IMR-90 (cell line): ENCODE results near the gene CYP26B1. TPM values are rescaled to one million over a fixed set of nuclear protein-coding genes. Genes with fewer than 3 reads are reported as not detected.

ENCODE experiments used
- ATAC-seq: fragments of 200-7000 bp; cut with Tn5 transposase; 2 replicates; pipeline ENCODE4 v1.9.1; 2020; ENCODE audit warnings: low read depth, mild to moderate bottlenecking, moderate library complexity
- BruUV-seq: library from RNA; stranded (reverse); fragments of 400-500 nt; replicated peaks from 2 replicates; lab custom pipeline; 2021; lab: Mats Ljungman, UMichigan
- CTCF ChIA-PET: fragments of 300-600 bp; formaldehyde crosslinking; extraction: SDS; loops from one replicate; lab custom pipeline; 2021; ENCODE audit warnings: antibody characterized with exemption; lab: Yijun Ruan, JAX
- POLR2A ChIA-PET: fragments of 300-600 bp; sonication (Branson Sonifier 250); formaldehyde crosslinking; loops from one replicate; lab custom pipeline; 2022; ENCODE audit warnings: antibody characterized with exemption; ENCODE audit not compliant: unreplicated experiment; lab: Charles Lee
- DNase-seq: peaks from one replicate; pipeline ENCODE4 v3.0.0; 2013
- H2AFZ ChIP-seq: replicated peaks from 2 replicates; pipeline ENCODE3; 2013; ENCODE audit warnings: low read length, mild to moderate bottlenecking; ENCODE audit not compliant: poor library complexity
- H2AK5ac ChIP-seq: 2 replicates; pipeline ENCODE4 v1.6.1; 2013; ENCODE audit warnings: low read depth, low read length, inconsistent platforms
- H2AK9ac ChIP-seq: replicated peaks from 2 replicates; pipeline ENCODE3; 2013; ENCODE audit warnings: mild to moderate bottlenecking, low read depth, low read length, moderate library complexity; ENCODE audit not compliant: poor library complexity
- H2BK120ac ChIP-seq: 2 replicates; pipeline ENCODE4 v1.6.1; 2013; ENCODE audit warnings: low read depth, low read length, inconsistent platforms
- H2BK15ac ChIP-seq: 3 replicates; pipeline ENCODE4 v1.6.1; 2013; ENCODE audit warnings: low read depth, low read length, inconsistent platforms
- H2BK20ac ChIP-seq: 2 replicates; pipeline ENCODE4 v1.6.1; 2013; ENCODE audit warnings: low read depth, mild to moderate bottlenecking, inconsistent platforms, low read length, moderate library complexity
- H2BK5ac ChIP-seq: 2 replicates; pipeline ENCODE4 v1.6.1; 2013; ENCODE audit warnings: mild to moderate bottlenecking, low read depth, low read length, inconsistent platforms; ENCODE audit not compliant: poor library complexity, severe bottlenecking
- H3K14ac ChIP-seq: replicated peaks from 2 replicates; pipeline ENCODE4 v1.6.1; 2013; ENCODE audit warnings: low read depth, low read length, inconsistent platforms
- H3K18ac ChIP-seq: 2 replicates; pipeline ENCODE4 v1.6.1; 2013; ENCODE audit warnings: low read depth, low read length, control low read depth
- H3K23ac ChIP-seq: 2 replicates; pipeline ENCODE4 v1.6.1; 2013; ENCODE audit warnings: low read depth, low read length, inconsistent platforms
- H3K27ac ChIP-seq: 2 replicates; pipeline ENCODE4 v1.5.1; 2013; ENCODE audit warnings: mild to moderate bottlenecking, control low read depth, low read length; ENCODE audit not compliant: insufficient read depth
- H3K27me3 ChIP-seq: 2 replicates; pipeline ENCODE4 v1.6.1; 2013; ENCODE audit warnings: low read length; ENCODE audit not compliant: control insufficient read depth, insufficient read depth
- H3K36me3 ChIP-seq: 2 replicates; pipeline ENCODE4 v1.6.1; 2013; ENCODE audit warnings: low read length, mixed read lengths; ENCODE audit not compliant: control insufficient read depth, insufficient read depth
- H3K4ac ChIP-seq: 2 replicates; pipeline ENCODE4 v1.6.1; 2013; ENCODE audit warnings: low read depth, low read length, inconsistent platforms
- H3K4me1 ChIP-seq: 2 replicates; pipeline ENCODE4 v1.6.1; 2013; ENCODE audit warnings: low read length, mixed read lengths; ENCODE audit not compliant: control insufficient read depth, insufficient read depth
- H3K4me2 ChIP-seq: 2 replicates; pipeline ENCODE4 v1.6.1; 2013; ENCODE audit warnings: low read depth, mild to moderate bottlenecking, control low read depth, low read length, moderate library complexity
- H3K4me3 ChIP-seq: 2 replicates; pipeline ENCODE4 v1.5.1; 2013; ENCODE audit warnings: low read depth, mild to moderate bottlenecking, control low read depth, low read length, moderate library complexity; ENCODE audit not compliant: insufficient read depth
- H3K56ac ChIP-seq: 2 replicates; pipeline ENCODE4 v1.6.1; 2013; ENCODE audit warnings: low read length, inconsistent platforms; ENCODE audit not compliant: insufficient read depth; ENCODE audit errors: extremely low read depth
- H3K79me1 ChIP-seq, 2 experiments: 2 replicates each; pipeline ENCODE4 v1.6.1; 2013; ENCODE audit warnings: low read length in 2 of 2, inconsistent platforms in 1 of 2, low read depth in 1 of 2
- H3K9ac ChIP-seq: 2 replicates; pipeline ENCODE4 v1.6.1; 2013; ENCODE audit warnings: low read depth, low read length, control low read depth
- H3K9me1 ChIP-seq: 2 replicates; pipeline ENCODE4 v1.6.1; 2013; ENCODE audit warnings: low read length, inconsistent platforms; ENCODE audit not compliant: insufficient read depth
- H3K9me3 ChIP-seq: 2 replicates; pipeline ENCODE4 v1.6.1; 2013; ENCODE audit warnings: low read length; ENCODE audit not compliant: control insufficient read depth, insufficient read depth
- H4K20me1 ChIP-seq: 2 replicates; pipeline ENCODE4 v1.6.1; 2013; ENCODE audit warnings: low read length, inconsistent platforms; ENCODE audit not compliant: insufficient read depth
- H4K5ac ChIP-seq: 2 replicates; pipeline ENCODE4 v1.6.1; 2013; ENCODE audit warnings: mild to moderate bottlenecking, low read depth, low read length, control low read depth
- H4K8ac ChIP-seq, 2 experiments: 2 replicates each; pipeline ENCODE4 v1.6.1; 2013; ENCODE audit warnings: low read depth in 2 of 2, low read length in 2 of 2, control low read depth in 1 of 2, inconsistent platforms in 1 of 2
- H4K91ac ChIP-seq: 2 replicates; pipeline ENCODE4 v1.6.1; 2013; ENCODE audit warnings: low read depth, low read length, inconsistent platforms; ENCODE audit not compliant: insufficient read depth
- BHLHE40 ChIP-seq: fragments of 150-350 bp; IDR thresholded peaks from 2 replicates; pipeline ENCODE4 v1.6.1; 2016; ENCODE audit warnings: mild to moderate bottlenecking, low read depth, low read length
- CEBPB ChIP-seq: IDR thresholded peaks from 2 replicates; pipeline ENCODE4 v1.6.1; 2012; ENCODE audit warnings: low read depth, low read length, improper control_type of control experiment
- CHD1 ChIP-seq: IDR thresholded peaks from 2 replicates; pipeline ENCODE4 v1.6.1; 2012; ENCODE audit warnings: low read depth, low read length, improper control_type of control experiment
- ELK1 ChIP-seq: fragments of 150-350 bp; IDR thresholded peaks from 2 replicates; pipeline ENCODE4 v1.6.1; 2016; ENCODE audit warnings: low read depth, mild to moderate bottlenecking, low read length, moderate library complexity, borderline replicate concordance
- FOS ChIP-seq: fragments of 150-350 bp; IDR thresholded peaks from 2 replicates; pipeline ENCODE4 v1.6.1; 2016; ENCODE audit warnings: low read depth, low read length
- MAFK ChIP-seq: IDR thresholded peaks from 2 replicates; pipeline ENCODE4 v1.6.1; 2012; ENCODE audit warnings: low read depth, low read length, improper control_type of control experiment
- MAZ ChIP-seq: IDR thresholded peaks from 2 replicates; pipeline ENCODE4 v1.6.1; 2012; ENCODE audit warnings: low read depth, mild to moderate bottlenecking, low read length, improper control_type of control experiment, moderate library complexity, borderline replicate concordance
- MXI1 ChIP-seq: IDR thresholded peaks from 2 replicates; pipeline ENCODE4 v1.6.1; 2012; ENCODE audit warnings: low read depth, mild to moderate bottlenecking, low read length, moderate library complexity, borderline replicate concordance
- NFE2L2 ChIP-seq: fragments of 150-350 bp; IDR thresholded peaks from 2 replicates; pipeline ENCODE4 v1.6.1; 2016; ENCODE audit warnings: low read depth, mild to moderate bottlenecking, low read length
- POLR2A ChIP-seq: IDR thresholded peaks from 2 replicates; pipeline ENCODE4 v1.6.1; 2012; ENCODE audit warnings: mild to moderate bottlenecking, low read depth, low read length
- RCOR1 ChIP-seq: IDR thresholded peaks from 2 replicates; pipeline ENCODE4 v1.6.1; 2012; ENCODE audit warnings: mild to moderate bottlenecking, low read length, improper control_type of control experiment; ENCODE audit not compliant: insufficient replicate concordance
- RFX5 ChIP-seq: IDR thresholded peaks from 2 replicates; pipeline ENCODE4 v1.8.0; 2012; ENCODE audit warnings: low read depth, mild to moderate bottlenecking, low read length, moderate library complexity
- USF2 ChIP-seq: fragments of 150-350 bp; IDR thresholded peaks from 2 replicates; pipeline ENCODE4 v1.6.1; 2017; ENCODE audit warnings: mild to moderate bottlenecking, antibody characterized with exemption, low read length, low read depth
- WGBS, 2 experiments: methylation state at CpG; one replicate each; pipeline versions ENCODE4 v1.1.5 to v1.1.7; 2013; ENCODE audit warnings: missing lambda C conversion rate in 2 of 2; ENCODE audit not compliant: insufficient read length in 1 of 2; ENCODE audit errors: extremely low coverage in 2 of 2; 5-methylcytosine and 5-hydroxymethylcytosine counted together
- dilution Hi-C: fragments of 300-500 bp; cut with HindIII; formaldehyde crosslinking; loops from one replicate; pipeline ENCODE4 v1.14.3; 2018; ENCODE audit warnings: low sequenced_read_pairs; ENCODE audit not compliant: unreplicated experiment
- in situ Hi-C: fragments of 300-500 bp; cut with MboI; formaldehyde crosslinking; loops from 3 replicates; pipeline ENCODE4 v1.14.3; 2019; ENCODE audit warnings: low sequenced_read_pairs, inconsistent platforms, mixed read lengths
- intact Hi-C: fragments of 100-400 bp; cut with micrococcal nuclease; formaldehyde crosslinking; loops from 2 replicates; pipeline ENCODE4 v1.10.0; 2022
- polyA plus RNA-seq, 3 experiments: library from polyadenylated mRNA; depleted of rRNA; stranded (reverse); fragments of >200 nt; gene quantifications; 2 replicates each; pipeline ENCODE4 v1.2.3, GENCODE V29; 2012; ENCODE audit warnings: low replicate concordance in 1 of 3
- total RNA-seq: library from RNA; depleted of rRNA; stranded (reverse); fragments of >200 nt; gene quantifications from 2 replicates; pipeline ENCODE4 v1.2.3, GENCODE V29; 2012
- TF ChIP-seq, protein P1 (sequence below): conservative IDR thresholded peaks from 2 replicates; pipeline ENCODE4 v1.5.1; 2012; ENCODE audit warnings: mild to moderate bottlenecking, low read depth, low read length, improper control_type of control experiment

Gene CYP26B1
- total and polyA plus RNA-seq, 2 of the 4 experiments (the other 2 are of a cell fraction) = 0.02 TPM; not detected in 1

- DNase-seq (no peak), ATAC-seq (peak; percentile 57)
- H3K9ac ChIP-seq = no peak overlapping the region
- no peaks in the 10 kb centered on the region for H3K27me3 ChIP-seq
- TF ChIP-seq BHLHE40 = no peak
- TF ChIP-seq USF2 = no peak
- no peak for TF ChIP-seq RCOR1
- TF ChIP-seq CEBPB = no peak
- TF ChIP-seq NFE2L2 = no peak
- TF ChIP-seq FOS = no peak
- TF ChIP-seq ELK1 = no peak
- TF ChIP-seq, protein P1, sequence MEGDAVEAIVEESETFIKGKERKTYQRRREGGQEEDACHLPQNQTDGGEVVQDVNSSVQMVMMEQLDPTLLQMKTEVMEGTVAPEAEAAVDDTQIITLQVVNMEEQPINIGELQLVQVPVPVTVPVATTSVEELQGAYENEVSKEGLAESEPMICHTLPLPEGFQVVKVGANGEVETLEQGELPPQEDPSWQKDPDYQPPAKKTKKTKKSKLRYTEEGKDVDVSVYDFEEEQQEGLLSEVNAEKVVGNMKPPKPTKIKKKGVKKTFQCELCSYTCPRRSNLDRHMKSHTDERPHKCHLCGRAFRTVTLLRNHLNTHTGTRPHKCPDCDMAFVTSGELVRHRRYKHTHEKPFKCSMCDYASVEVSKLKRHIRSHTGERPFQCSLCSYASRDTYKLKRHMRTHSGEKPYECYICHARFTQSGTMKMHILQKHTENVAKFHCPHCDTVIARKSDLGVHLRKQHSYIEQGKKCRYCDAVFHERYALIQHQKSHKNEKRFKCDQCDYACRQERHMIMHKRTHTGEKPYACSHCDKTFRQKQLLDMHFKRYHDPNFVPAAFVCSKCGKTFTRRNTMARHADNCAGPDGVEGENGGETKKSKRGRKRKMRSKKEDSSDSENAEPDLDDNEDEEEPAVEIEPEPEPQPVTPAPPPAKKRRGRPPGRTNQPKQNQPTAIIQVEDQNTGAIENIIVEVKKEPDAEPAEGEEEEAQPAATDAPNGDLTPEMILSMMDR = no peak
- no peak for TF ChIP-seq MAZ
- TF ChIP-seq POLR2A = no peak
- no peak for TF ChIP-seq RFX5
- no peak for TF ChIP-seq MAFK
- TF ChIP-seq MXI1 = no peak
- no peak for TF ChIP-seq CHD1
- no peak overlapping the region for H3K18ac ChIP-seq
- H3K14ac ChIP-seq = no peak overlapping the region
- H2BK120ac ChIP-seq = no peak overlapping the region
- no TSS peak for BruUV-seq
- no peak overlapping the region for H2BK5ac ChIP-seq
- no peaks in the 10 kb centered on the region for H3K4me1 ChIP-seq
- ChIA-PET CTCF (no interaction called here), POLR2A (no interaction called here)
- H3K27ac ChIP-seq = no peak overlapping the region
- no peak overlapping the region for H4K8ac ChIP-seq
- H4K20me1 ChIP-seq = no peaks in the 10 kb centered on the region
- no peak overlapping the region for H3K4ac ChIP-seq
- no peak overlapping the region for H4K91ac ChIP-seq
- H3K4me2 ChIP-seq = no peak overlapping the region; the same call in 1 of the 2 replicates
- intact Hi-C loops (no loop called here), dilution Hi-C loops (no loop called here), in situ Hi-C loops (no loop called here)
- H3K9me3 ChIP-seq = no peaks in the 10 kb centered on the region
- no peaks in the 10 kb centered on the region for H3K36me3 ChIP-seq
- H3K9me1 ChIP-seq = no peaks in the 10 kb centered on the region
- no peak overlapping the region for H3K4me3 ChIP-seq
- H2AFZ ChIP-seq = no peak overlapping the region
- no peak overlapping the region for H2AK5ac ChIP-seq
- no peak overlapping the region for H4K5ac ChIP-seq
- no peak overlapping the region for H3K23ac ChIP-seq
- no peak overlapping the region for H3K56ac ChIP-seq
- no peak overlapping the region for H2BK15ac ChIP-seq
- WGBS, 2 experiments = 66% methylated on average over 11 of the region's 24 CpGs; no CpG with 5 or more reads in 1 of the 2 experiments
- H2AK9ac ChIP-seq = no peak overlapping the region
- H2BK20ac ChIP-seq = no peak overlapping the region
- H3K79me1 ChIP-seq = no peaks in the 10 kb centered on the region
These were observed 63.7 kb downstream of the CYP26B1 start for GRCh38 chr2:72083751-72084583.
